ENCODE data around the gene TEAD1.

DNA sequence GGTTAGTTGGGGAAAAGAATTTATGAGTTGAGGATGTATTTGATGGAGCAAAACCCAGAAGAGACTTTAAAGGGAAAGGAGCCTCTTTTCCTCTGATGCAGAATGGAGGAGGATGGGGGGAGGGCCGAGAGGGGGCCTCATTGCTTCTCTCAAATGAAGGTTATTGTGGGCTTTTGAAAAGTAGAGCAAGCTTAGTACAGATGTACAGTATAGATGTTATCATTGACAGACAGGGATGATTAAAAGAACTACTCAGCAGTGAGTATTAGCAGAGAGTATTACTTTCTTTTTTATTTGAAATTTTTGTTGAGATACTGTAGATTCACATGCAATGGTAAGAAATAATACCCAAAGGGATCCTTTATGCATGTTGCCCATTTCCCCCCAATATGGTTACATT lies 98.1 kb downstream of the TEAD1 start:
- TF ChIP-seq EZH2 (IDR thresholded peaks at IDR 0.05; ENCODE audit: borderline replicate concordance, low read depth, low read length, severe bottlenecking) (no peak), POLR2AphosphoS5 (IDR thresholded peaks at IDR 0.05; ENCODE audit: insufficient read depth, low read depth, low read length) (no peak), POLR2A (IDR thresholded peaks at IDR 0.05; ENCODE audit: low read depth, low read length) (no peak)
- TF ChIP-seq, protein P1, sequence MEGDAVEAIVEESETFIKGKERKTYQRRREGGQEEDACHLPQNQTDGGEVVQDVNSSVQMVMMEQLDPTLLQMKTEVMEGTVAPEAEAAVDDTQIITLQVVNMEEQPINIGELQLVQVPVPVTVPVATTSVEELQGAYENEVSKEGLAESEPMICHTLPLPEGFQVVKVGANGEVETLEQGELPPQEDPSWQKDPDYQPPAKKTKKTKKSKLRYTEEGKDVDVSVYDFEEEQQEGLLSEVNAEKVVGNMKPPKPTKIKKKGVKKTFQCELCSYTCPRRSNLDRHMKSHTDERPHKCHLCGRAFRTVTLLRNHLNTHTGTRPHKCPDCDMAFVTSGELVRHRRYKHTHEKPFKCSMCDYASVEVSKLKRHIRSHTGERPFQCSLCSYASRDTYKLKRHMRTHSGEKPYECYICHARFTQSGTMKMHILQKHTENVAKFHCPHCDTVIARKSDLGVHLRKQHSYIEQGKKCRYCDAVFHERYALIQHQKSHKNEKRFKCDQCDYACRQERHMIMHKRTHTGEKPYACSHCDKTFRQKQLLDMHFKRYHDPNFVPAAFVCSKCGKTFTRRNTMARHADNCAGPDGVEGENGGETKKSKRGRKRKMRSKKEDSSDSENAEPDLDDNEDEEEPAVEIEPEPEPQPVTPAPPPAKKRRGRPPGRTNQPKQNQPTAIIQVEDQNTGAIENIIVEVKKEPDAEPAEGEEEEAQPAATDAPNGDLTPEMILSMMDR (IDR thresholded peaks at IDR 0.05; ENCODE audit: extremely low read depth in 1 of 2, insufficient read depth in 1 of 2, low read depth in 1 of 2, low read length in 2 of 2), result no peak
- TF ChIP-seq, protein P2, sequence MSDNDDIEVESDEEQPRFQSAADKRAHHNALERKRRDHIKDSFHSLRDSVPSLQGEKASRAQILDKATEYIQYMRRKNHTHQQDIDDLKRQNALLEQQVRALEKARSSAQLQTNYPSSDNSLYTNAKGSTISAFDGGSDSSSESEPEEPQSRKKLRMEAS (IDR thresholded peaks at IDR 0.05; ENCODE audit: insufficient read depth, insufficient read length), result no peak
